Stomach (tissue), 4 donors: ENCODE measurements around the gene SCG2.
"Not testable (repeated sequence)": the region's sequence is repeated elsewhere in the genome, so short reads cannot be mapped to it uniquely, and the experiment has no call there.

Experiments
- CTCF ChIP-seq, 7 experiments: fragments of 450-650 bp in 4 of 7; fragments of 200-600 bp in 3 of 7; sonication (generic) in 3 of 7; IDR thresholded peaks; one replicate each; pipeline ENCODE4 v1.5.1; 2016 to 2019; ENCODE audit warnings: antibody characterized with exemption in 7 of 7, control low read depth in 2 of 7, mild to moderate bottlenecking in 1 of 7
- EP300 ChIP-seq: sonication (generic); formaldehyde crosslinking; IDR thresholded peaks from one replicate; pipeline ENCODE4 v1.6.1; 2017; ENCODE audit warnings: antibody characterized with exemption
- POLR2A ChIP-seq, 4 donors: fragments of 450-650 bp; IDR thresholded peaks; one replicate each; pipeline ENCODE4 v1.6.1; 2016; ENCODE audit warnings: antibody characterized with exemption in 4 of 4, control low read depth in 2 of 4, mild to moderate bottlenecking in 1 of 4, moderate library complexity in 1 of 4

GRCh38 chr2:223592689-223593088, 9.5 kb downstream of the SCG2 start:
- not testable (repeated sequence) for TF ChIP-seq POLR2A (IDR thresholded peaks at IDR 0.05); EP300; CTCF (IDR thresholded peaks at IDR 0.05)
